ENCODE data around the gene NMRK2.
"Not testable (repeated sequence)": the region's sequence is repeated elsewhere in the genome, so short reads cannot be mapped to it uniquely, and the experiment has no call there.

NMRK2 gene, protein sequence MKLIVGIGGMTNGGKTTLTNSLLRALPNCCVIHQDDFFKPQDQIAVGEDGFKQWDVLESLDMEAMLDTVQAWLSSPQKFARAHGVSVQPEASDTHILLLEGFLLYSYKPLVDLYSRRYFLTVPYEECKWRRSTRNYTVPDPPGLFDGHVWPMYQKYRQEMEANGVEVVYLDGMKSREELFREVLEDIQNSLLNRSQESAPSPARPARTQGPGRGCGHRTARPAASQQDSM

DNA sequence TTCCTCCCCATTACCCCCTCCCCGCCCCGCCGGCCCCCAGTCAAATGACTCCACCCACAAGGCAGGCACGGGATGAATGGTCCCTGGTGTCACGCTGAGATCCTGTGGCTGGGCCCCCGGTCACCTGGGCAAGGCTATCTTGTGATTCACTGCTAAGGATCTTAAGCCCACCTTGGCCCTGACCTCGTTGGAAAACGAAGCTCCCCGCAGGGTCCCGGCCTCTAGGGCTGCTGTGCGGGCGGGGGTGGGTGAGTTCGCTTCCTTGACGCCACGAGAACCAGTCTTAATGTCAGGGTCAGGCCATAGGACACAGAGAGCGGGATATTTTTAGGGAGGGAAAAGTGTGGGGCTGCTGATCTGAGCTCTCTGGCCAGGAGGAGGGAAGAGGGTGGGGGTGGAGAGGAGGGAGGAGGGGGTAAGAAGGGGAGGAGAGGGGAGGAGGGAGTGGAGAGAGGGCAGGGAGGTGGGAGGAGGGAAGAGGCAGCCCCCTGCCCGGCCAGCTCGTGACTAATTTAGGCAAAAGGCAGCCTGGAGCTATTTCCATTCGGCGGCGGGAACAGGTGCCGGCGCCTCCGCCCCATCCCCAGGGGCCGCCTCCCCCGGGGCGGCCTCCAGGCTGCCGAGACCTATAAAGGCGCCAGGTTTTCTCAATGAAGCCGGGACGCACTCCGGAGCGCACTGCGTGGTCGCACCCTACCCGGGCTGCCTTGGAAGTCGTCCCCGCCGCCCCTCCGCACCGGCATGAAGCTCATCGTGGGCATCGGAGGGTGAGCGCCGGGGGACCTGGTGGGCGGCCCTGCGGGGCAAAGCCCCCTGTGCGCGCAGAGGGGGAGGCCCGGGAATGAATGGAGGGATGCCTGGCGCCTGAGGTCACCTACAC, at the start of gene NMRK2:
NMRK2 (plus strand) TSS at position 139 of the 880 bp plus-strand sequence; CDS start at position 742, 603 bp downstream.
- no peak for DNase-seq

DNA sequence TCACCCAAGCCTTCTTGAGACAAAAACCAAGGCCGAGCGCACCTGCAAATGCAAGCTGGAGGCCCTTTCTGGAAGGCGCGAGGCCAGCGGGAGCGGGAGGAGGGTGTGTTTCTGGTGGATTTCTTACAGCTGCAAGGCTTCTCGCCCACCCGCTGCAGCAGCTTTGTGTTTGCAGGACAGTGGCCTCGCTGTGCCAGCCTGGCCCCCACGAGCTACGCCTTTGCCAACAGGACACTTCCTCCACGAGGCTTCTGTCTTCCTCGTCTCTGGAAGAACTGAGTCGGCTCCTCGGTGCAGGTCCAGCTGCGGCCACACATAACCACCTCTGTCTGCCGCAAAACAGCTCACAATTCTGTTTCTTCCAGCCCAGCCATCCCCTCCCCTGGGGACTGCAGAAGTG, 42.3 kb upstream of the NMRK2 start:
- DNase-seq, result no peak

DNA sequence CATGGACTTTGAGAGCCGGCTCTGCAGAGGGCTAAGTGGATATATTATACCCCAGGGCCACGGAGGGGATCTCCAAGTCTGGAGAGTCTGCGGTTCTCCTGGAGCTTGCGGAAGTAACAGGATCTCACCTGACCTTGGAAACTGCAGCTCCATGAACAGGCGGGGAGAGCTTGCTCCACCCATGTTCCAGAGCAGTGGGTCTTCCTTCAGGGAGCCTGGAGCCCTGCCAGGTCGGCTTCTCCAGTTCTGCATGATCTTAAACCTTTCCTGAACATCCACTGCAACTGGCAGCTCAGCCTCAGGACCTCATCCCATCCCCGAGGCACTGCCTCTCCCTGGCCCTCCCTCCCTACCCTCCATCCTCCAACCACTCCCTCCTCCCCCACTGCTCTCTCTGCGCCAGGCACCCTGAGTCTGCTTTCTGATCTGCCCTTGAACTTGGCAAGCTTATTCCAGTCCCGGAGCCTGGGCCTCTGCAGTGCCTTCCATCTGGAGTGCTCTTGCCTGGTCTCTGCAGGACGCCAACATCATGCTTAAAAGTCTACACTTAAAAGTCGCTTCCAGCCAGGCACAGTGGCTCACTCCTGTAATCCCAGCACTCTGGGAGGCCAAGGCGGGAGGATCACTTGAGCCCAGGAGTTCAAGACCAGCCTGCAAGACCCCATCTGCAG, 39.2 kb upstream of the NMRK2 start:
- DNase-seq, result no peak

DNA sequence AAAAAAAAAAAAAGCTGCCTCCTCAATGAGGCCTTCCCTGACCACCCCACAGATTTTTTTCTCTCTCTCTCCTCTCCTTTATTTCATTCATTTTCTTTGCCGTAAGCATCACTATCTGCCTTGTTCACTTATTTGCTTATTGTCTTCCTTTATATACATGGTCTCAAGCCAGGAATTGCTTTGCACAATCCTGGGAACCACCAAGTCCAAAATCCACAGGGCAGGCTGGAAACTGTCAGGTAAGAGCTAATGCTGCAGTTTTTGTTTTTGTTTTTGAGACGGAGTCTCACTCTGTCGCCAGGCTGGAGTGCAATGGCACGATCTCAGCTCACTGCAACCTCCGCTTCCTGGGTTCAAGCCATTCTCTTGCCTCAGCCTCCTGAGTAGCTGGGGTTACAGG, 37.9 kb upstream of the NMRK2 start:
- DNase-seq, result not testable (repeated sequence)

DNA sequence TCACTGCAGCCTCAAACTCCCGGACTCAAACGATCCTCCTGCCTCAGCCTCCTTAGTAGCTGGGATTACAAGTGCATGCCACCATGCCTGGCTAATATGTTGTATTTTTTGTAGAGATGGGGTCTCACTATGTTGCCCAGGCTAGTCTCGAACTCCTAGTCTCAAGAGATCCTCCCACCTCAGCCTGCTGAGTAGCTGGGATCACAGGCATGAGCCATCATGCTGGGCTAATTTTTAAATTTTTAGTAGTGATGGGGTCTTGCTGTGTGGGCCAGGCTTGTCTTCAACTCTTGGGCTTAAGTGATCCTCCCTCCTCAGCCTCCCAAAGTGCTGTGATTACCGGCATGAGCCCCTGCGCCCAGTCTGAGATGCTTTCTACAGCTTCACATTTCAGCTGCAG, 37.1 kb upstream of the NMRK2 start:
- DNase-seq, result no peak

DNA sequence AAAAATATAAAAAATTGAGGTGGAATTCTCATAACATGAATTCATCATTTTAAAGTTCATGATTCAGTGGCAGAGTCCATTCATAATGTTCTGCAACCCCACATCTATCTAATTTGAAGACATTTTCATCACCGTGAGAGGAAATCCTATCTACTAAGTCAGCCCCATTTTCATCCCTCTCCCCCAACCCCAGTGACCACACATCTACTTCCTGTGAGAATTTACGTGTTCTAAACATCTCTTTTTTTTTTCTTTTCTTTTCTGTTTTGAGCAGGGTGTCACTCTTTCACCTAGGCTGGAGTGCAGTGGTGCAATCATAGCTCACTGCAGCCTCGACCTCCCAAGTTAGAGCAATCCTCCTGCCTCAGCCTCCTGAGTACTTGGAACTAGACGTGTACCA, 34.9 kb upstream of the NMRK2 start:
- no peak for DNase-seq

DNA sequence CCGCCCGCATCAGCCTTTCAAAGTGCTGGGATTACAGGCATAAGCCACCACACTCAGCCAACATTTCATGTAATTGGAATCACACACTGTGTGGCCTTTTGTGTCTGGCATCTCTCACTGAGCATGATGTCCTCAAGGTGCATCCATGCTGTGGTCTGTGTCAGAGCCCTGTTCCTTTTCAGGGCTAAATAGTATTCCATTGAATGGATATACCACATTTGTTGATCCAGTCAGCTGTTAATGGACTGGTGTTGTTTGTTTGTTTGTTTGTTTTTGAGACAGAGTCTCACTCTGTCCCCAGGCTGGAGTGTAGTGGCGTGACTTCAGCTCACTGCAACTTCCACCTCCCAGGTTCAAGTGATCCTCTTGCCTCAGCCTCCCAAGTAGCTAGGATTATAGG, 34.4 kb upstream of the NMRK2 start:
- DNase-seq, result no peak

DNA sequence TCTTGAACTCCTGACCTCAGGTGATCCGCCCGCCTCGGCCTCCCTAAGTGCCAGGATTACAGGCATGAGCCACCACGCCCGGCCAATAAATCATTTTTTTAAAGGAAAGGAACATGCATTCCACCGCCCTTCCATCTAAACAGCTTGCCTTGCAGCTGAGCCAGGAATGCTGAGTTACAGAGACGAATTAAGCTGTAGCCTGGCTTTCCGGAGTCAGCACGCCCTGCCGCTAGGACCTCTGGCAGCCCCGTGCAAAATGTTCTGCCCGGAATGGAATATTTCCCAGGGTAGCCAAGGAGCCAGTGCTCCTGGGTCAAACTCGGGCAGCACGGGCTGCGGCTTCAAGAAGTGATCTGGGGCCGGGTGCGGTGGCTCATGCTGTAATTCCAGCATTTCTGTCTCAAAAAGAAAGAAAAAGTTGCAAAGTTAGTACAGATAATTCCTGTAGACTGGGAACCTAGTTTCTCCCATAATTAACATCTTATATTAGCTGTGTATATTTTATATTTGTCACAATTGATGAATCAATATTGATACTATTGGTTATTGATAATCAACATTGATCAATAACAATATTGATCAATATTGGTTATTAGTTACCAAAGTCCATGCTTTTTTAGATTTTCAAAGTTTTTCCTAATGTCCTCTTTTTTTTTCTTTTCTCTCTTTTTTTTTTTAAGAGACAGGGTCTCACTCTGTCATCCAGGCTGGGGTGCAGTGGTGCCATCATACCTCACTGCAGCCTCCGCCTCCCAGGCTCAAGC, 33.2 kb upstream of the NMRK2 start:
- no peak for DNase-seq

DNA sequence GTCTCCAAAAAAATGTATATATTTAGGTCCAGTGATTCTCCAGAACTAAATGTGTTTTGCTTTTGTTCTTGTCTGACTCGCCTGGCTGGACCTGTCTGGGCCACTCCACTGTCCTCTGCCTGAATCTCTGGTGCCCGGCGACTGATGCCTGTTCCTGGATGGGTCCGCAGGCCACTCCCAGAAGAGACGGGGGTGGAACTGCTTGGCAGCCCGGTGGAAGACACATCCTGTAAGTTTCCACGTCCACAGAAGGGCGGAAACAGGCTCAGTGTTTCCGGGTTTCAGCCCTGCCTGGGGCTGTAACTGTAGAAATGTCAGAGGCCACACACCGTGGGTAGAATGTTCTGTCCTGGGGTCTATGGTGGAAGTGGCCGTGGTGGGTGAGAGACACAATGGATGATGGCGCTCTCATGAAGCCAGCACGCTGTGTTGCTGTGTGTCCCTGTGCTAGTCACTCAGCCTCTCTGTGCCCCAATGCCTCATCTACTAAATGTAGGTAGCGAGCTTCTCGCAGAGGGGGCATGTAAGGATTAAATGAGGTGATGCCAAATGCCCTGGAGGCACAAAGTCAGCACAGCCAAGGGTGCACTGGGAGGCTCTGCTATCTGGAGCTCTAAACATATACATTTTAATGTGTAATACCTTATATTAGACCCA, 30.4 kb upstream of the NMRK2 start:
- no peak for DNase-seq

DNA sequence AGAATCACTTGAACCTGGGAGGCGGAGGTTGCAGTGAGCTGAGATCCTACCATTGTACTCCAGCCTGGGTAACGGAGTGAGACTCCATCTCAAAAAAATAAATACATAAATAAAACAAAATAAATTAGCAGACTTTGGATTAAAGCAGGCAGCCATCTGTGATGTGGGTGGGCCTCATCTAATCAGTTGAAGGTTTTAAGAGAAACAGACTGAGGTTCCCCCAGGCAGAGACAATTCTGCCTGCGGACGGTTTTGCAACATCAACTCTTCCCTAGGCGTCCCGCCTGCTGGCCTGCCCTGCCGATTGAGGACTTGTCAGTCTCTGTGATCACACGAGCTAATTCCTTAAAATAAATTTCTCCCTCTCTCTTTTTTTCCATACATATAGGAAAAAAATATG, 28.6 kb upstream of the NMRK2 start:
- DNase-seq, result no peak

DNA sequence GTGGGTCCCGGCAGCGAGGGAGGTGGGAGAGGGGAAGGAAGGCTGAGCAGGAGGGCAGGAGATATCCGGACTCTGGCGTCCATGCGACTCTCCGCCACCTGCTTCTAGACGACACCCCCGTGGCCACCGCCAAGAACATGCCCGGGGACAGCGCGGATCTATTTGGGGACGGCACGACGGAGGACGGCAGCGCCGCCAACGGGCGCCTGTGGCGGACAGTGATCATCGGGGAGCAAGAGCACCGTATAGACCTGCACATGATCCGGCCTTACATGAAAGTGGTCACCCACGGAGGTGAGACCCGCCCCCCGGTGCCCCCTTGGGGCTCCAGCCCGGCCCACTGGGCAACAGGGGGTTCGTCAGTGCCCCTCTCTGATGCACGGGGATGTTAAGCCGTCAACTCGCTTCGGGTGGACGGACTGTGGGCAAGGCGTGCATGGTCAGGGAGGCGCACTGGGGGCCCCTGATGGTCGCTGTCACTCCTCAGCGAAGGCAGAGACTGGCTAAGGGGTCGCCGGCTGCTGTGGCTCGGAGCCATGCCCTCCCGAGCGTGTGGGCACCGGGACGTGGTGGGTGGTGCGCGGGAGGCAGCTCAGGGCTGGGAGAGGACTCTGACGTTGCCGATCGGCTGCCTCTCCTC, 25.1 kb upstream of the NMRK2 start:
- no peak for DNase-seq

DNA sequence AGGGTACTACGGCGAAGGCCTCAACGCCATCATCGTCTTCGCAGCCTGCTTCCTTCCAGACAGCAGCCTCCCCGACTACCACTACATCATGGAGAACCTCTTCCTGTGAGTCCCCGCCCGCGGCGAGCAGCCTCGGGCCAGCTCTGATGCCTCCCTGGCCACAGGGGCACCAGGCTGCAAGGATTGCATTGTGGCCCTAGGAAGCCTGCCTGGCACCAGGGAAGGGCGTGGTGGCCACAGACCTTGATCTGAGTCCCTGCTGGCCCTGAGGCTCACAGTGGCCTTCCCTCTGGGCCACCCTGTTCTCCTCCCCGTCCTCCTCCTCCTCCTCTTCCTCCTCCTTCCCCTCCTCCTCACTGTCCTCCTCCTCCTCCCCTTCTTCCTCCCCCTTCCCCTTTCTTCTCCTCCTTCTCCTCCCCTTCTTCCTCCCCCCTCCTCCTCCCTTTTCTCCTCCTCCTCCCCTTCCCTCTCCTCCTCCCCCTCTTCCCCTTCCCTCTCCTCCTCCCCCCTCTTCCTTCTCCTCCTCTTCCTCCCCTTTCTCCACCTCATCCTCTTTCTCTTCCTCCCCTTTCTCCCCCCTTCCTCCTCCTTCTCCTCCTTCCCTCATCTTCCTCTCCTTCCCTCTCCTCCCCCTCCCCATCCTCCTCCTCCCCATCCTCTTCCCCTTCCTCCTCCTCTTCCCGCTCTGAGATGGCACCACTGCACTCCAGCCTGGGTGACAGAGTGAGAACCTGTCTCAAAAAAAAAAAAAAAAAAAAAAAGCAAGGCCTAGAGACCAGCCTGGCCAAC, 24.4 kb upstream of the NMRK2 start:
- no peak for DNase-seq

DNA sequence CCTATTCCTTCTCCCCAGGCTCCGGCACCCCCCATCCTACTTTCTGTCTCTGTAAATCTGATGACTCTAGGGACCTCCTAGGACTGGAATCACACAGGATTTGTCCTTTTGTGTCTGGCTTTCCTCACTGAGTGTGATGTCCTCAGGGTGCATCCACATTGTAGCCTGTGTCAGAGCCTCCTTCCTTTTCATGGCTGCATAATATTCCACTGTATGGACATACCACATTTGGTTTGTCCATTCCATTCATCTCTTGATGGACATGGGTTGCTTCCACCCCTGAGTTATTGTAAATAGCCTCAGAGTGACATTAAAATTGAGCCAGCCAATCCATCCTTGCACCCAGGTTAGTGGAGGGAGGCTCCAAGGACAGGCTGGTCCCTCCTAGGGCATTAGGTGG, 22.8 kb upstream of the NMRK2 start:
- no peak for DNase-seq

DNA sequence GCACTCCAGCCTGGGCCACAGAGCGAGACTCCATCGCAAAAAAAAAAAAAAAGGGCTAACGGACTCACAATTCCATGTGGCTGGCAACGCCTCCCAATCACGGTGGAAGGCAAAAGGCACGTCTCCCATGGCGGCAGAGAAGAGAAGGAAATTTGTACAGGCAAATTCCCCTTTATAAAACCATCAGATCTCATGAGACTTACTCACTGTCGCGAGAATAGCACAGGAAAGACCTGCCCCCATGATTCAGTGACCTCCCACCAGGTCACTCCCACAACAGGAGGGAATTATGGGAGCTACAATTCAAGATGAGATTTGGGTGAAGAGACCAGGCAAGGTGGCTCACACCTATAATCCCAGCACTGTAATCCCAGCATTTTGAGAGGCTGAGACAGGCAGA, 18.7 kb upstream of the NMRK2 start:
- no peak for DNase-seq

DNA sequence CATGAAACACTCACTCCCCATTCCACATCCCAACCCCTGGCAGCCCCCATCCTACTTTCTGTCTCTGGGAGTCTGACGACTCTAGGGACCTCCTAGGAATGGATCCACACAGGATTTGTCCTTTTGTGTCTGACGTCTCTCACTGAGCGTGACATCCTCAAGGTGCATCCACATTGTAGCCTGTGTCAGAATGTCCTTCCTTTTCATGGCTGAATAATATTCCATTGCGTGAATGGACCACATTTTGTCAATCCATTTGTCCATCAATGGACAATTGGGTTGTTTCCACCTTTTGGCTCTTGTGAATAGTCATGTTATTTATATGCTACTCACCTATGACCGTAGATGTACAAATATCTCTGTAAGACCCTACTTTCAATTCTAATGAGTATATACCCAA, 16.8 kb upstream of the NMRK2 start:
- DNase-seq, result no peak

DNA sequence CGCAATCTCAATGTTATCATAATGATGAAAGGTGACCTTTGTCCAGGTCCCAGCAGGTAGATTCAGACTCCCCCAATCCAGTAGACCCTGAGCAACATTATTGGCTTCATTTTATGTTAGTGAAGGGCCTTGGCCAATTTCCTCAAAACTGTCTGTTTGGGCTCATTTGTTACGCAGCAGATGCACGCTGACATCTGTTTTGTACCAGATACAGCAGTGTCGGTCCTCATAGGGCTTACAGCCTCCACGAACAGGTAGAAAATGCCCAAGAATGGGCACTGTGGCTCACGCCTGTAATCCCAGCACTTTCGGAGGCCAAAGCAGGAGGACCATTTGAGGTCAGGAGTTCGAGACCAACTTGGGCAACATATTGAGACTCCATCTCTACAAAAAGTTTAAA, 13.1 kb upstream of the NMRK2 start:
- DNase-seq, result no peak

DNA sequence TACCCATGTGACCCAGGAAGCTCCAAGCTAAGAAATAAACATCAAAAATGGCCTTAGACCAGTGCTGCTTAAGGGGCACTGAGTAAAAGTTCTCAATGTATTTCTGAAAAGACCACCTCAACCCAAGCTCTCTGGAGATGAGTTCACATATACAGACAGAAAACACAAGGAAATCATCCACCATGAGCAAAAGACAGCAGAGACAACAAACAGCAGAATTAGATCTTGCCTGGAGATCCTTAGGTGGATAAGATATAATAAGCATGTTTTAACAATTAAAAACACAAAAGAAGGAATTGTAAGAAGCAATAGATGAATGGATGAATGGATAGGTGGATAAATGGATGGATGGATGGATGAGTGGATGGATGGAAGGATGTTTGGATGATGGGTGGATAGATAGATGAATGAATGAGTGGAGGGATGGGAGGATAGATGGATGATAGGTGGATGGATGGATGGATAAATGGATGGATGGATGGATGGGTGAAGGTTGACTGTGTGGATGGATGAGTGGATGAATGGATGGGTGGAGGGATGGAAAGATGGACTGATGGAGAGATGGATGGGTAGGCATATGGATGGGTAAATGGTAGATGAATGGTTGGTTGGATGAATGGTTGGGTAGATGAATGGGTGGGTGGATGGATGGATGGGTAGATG, 9.6 kb upstream of the NMRK2 start:
- DNase-seq, result no peak

DNA sequence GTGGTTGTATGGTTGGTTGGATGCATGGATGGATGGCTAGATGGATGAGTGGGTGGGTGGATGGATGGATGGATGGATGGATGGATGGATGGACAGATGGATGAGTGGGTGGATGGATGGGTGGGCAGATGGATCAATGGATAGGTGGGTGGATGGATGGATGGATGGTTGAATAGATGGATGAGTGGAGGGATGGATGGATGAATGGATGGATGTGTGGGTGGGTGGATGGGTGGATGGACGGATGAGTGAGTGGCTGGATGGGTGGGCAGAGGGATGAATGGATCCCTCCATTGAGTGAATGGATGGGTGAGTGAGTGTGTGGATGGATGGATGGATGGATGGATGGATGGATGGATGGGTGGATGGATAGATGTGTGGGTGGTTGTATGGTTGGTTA, 9.0 kb upstream of the NMRK2 start:
- DNase-seq, result no peak

DNA sequence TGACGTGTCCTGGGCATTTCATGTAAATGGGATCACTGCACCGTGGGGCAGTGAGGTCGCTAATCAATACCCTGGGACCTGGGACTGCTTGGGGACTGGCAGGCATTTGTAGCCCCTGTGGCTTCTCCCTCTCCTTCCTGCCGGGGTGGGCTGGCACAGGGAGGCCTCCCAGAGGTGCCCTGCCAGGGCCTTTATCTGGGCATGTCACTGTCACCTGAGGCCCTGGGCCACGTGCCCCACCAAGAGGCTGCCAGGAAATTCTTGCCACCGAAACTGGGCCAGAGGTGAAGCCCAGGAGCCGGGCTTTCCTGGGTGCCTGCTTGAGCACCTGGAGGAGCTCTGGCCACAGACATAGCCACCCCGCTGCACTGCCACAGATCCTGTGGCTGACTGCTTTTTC, 1.8 kb upstream of the NMRK2 start:
- no peak for DNase-seq

DNA sequence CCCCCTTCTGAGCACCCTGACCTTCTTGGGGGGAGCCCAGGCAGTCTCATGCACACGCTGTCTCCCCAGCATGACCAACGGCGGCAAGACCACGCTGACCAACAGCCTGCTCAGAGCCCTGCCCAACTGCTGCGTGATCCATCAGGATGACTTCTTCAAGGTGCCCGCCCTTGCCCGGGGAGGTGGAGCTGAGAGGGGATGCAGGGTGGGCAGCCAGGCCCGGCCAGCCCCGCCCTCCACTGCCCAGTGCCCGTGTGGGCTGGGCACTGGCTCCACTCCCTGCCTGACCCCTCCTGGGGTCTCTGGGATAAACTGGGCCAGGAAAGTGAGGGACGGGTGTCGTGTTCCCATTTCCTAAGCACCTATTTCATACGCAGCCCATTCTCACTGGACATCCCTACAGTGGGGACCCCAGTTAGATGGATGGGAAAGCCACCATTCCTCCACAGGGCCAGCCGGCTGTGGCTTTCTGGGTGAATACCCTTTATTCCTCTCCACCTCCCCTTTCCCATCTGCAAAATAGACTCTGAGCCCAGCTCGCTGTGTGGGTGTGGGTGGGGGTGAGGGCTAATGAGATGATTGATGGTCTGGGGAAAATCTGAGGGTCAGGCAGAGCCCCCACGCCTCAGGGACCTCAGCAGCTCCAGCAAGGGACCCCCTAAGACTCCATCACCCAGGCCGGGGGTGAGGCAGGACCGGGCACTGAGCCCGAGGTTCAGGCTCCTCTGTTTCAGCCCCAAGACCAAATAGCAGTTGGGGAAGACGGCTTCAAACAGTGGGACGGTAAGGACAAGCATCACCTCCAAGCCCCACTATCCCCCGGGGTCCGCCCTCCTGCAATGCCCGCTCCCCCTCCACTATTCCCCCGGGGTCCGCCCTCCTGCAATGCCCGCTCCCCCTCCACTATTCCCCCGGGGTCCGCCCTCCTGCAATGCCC, 3.9 kb downstream of the NMRK2 start:
- no peak for DNase-seq

Data from 8988T (cell line).